ENCODE data around the gene ALS2.

DNA sequence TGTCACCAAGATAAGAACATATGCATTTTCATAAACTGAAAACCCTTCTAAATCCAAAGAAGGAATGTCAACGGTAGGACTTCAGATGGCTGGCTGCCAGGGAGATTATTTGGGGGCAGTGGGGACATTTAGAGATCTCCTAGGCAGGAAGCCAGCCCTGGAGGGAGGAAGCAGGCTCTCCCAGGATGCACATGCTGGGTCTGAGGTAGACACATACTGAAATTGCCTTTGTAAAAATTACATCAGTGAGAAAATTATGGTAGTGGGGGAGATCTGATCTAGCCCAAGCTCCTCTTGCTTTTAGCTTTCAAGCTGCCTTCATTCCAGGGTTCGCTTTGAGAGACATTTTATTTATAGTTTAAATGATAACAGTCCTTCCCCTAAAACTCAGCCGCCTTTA, 106.4 kb downstream of the ALS2 start:
- TF ChIP-seq POLR2A (IDR thresholded peaks at IDR 0.05), result no peak
- TF ChIP-seq, protein P1, sequence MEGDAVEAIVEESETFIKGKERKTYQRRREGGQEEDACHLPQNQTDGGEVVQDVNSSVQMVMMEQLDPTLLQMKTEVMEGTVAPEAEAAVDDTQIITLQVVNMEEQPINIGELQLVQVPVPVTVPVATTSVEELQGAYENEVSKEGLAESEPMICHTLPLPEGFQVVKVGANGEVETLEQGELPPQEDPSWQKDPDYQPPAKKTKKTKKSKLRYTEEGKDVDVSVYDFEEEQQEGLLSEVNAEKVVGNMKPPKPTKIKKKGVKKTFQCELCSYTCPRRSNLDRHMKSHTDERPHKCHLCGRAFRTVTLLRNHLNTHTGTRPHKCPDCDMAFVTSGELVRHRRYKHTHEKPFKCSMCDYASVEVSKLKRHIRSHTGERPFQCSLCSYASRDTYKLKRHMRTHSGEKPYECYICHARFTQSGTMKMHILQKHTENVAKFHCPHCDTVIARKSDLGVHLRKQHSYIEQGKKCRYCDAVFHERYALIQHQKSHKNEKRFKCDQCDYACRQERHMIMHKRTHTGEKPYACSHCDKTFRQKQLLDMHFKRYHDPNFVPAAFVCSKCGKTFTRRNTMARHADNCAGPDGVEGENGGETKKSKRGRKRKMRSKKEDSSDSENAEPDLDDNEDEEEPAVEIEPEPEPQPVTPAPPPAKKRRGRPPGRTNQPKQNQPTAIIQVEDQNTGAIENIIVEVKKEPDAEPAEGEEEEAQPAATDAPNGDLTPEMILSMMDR (IDR thresholded peaks at IDR 0.05), result no peak
